CD4-positive, alpha-beta memory T cell (primary cell): ENCODE measurements around the gene SLC38A9. TPM values are rescaled to one million over a fixed set of nuclear protein-coding genes. Genes with fewer than 3 reads are reported as not detected.

Source experiments
- CTCF ChIA-PET: fragments of 350-600 bp; sonication (Branson Sonifier 250); formaldehyde crosslinking; loops from one replicate; lab custom pipeline; 2021; ENCODE audit warnings: inconsistent platforms; ENCODE audit not compliant: partially characterized antibody; lab: Charles Lee
- POLR2A ChIA-PET: fragments of 350-600 bp; sonication (Branson Sonifier 250); formaldehyde crosslinking; loops from one replicate; lab custom pipeline; 2021; ENCODE audit not compliant: partially characterized antibody; lab: Charles Lee
- DNase-seq, 5 donors: peaks; one replicate each; pipeline versions ENCODE4 v3.0.0 to v3.0.0-alpha.2; 2020 to 2022; ENCODE audit warnings: mixed read lengths in 1 of 5
- H3K27ac ChIP-seq: one replicate; pipeline ENCODE4 v1.7.0; 2013; ENCODE audit warnings: low read depth, low read length
- H3K27me3 ChIP-seq: 2 replicates; pipeline ENCODE4 v1.7.0; 2013; ENCODE audit warnings: mild to moderate bottlenecking, low read length, moderate library complexity; ENCODE audit not compliant: insufficient read depth
- H3K36me3 ChIP-seq: 2 replicates; pipeline ENCODE4 v1.7.0; 2013; ENCODE audit warnings: mild to moderate bottlenecking, low read length, moderate library complexity; ENCODE audit not compliant: insufficient read depth
- H3K4me1 ChIP-seq: 2 replicates; pipeline ENCODE4 v1.7.0; 2013; ENCODE audit warnings: mild to moderate bottlenecking, low read length, moderate library complexity; ENCODE audit not compliant: insufficient read depth
- H3K4me3 ChIP-seq, 2 donors: one replicate each; pipeline ENCODE4 v1.7.0; 2013; ENCODE audit warnings: low read length in 2 of 2, mild to moderate bottlenecking in 1 of 2
- H3K9me3 ChIP-seq, 2 donors: one replicate each; pipeline ENCODE4 v1.7.0; 2013; ENCODE audit warnings: low read length in 2 of 2, control low read depth in 1 of 2; ENCODE audit not compliant: control insufficient read depth in 1 of 2
- H3K27ac Mint-ChIP-seq, 7 donors: one replicate each; pipeline ENCODE4 v1.8.0; 2020 to 2021; ENCODE audit warnings: mixed read lengths in 7 of 7, mild to moderate bottlenecking in 6 of 7, inconsistent platforms in 3 of 7, moderate library complexity in 3 of 7
- H3K27me3 Mint-ChIP-seq, 2 donors: one replicate each; pipeline ENCODE4 v1.8.0; 2020 to 2021; ENCODE audit warnings: mixed read lengths in 2 of 2
- H3K36me3 Mint-ChIP-seq, 2 donors: one replicate each; pipeline ENCODE4 v1.8.0; 2020 to 2021; ENCODE audit warnings: mixed read lengths in 2 of 2, inconsistent platforms in 1 of 2, mild to moderate bottlenecking in 1 of 2
- H3K4me1 Mint-ChIP-seq, 4 donors: one replicate each; pipeline ENCODE4 v1.8.0; 2020 to 2021; ENCODE audit warnings: mixed read lengths in 4 of 4, mild to moderate bottlenecking in 1 of 4
- H3K4me3 Mint-ChIP-seq, 8 donors: one replicate each; pipeline ENCODE4 v1.8.0; 2020 to 2021; ENCODE audit warnings: mixed read lengths in 8 of 8, mild to moderate bottlenecking in 7 of 8, moderate library complexity in 6 of 8, inconsistent platforms in 3 of 8
- H3K9me3 Mint-ChIP-seq, 8 donors: one replicate each; pipeline ENCODE4 v1.8.0; 2020 to 2021; ENCODE audit warnings: mixed read lengths in 8 of 8, mild to moderate bottlenecking in 5 of 8, inconsistent platforms in 3 of 8, moderate library complexity in 1 of 8
- intact Hi-C: fragments of 100-400 bp; cut with micrococcal nuclease; formaldehyde crosslinking; loops from one replicate; pipeline ENCODE4 v1.15.1; 2023
- polyA plus RNA-seq, 2 donors: library from polyadenylated mRNA; unstranded; fragments of 300-500 nt; fragmentation: Illumina TruSeq; gene quantifications; one replicate each; pipeline ENCODE4 v1.2.3, GENCODE V29; 2021
- total RNA-seq, 2 experiments: library from RNA; stranded (reverse); gene quantifications; one replicate each; pipeline ENCODE4 v1.2.3, GENCODE V29; 2021

SLC38A9 gene
- total and polyA plus RNA-seq, 4 experiments from 2014 or later, result 7.0 to 28.2 (median 22.0) TPM

GRCh38 chr5:55604611-55605067 lies 107.5 kb downstream of the SLC38A9 start:
- H3K27ac ChIP-seq, result no peak overlapping the region
- Mint-ChIP-seq H3K9me3 (no peaks in the 10 kb centered on the region), H3K4me3 (no peak overlapping the region), H3K27ac (no peak overlapping the region), H3K27me3 (peaks cover 0 to 3% of the 10 kb centered on the region in 2 donors), H3K4me1 (peaks cover 10 to 22% (median 15%) of the 10 kb centered on the region in 4 donors), H3K36me3 (no peaks in the 10 kb centered on the region)
- POLR2A ChIA-PET, result no interaction called here
- intact Hi-C loops, result no loop called here
- H3K36me3 ChIP-seq, result no peaks in the 10 kb centered on the region
- no peaks in the 10 kb centered on the region for H3K9me3 ChIP-seq
- CTCF ChIA-PET, result no interaction called here
- H3K27me3 ChIP-seq, result no peaks in the 10 kb centered on the region
- no peak overlapping the region for H3K4me3 ChIP-seq
- peaks cover 18% of the 10 kb centered on the region for H3K4me1 ChIP-seq
- no peak for DNase-seq

DNA sequence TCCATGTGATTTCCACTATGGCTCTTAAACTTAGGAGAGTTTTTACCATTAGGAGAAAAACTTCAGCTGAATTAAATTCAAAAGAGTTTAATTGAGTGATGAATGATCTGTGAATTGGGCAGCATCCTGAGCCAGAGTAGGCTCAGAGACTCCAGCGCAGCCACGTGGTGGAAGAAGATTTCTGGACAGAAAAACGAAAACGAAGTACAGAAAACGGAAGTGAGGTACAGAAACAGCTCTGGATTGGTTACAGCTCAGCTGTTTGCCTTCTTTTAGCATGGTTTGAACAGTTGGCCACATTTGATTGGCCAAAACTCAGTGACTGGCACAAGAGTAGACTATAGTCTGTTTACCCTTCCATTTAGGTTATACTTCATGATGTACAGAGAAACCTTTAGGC lies 108.2 kb downstream of the SLC38A9 start:
- Mint-ChIP-seq H3K27ac (no peak overlapping the region), H3K4me1 (peaks cover 10 to 25% (median 16%) of the 10 kb centered on the region in 4 donors), H3K27me3 (peaks cover 0 to 3% of the 10 kb centered on the region in 2 donors), H3K9me3 (no peaks in the 10 kb centered on the region), H3K4me3 (no peak overlapping the region), H3K36me3 (no peaks in the 10 kb centered on the region)
- CTCF ChIA-PET, result no interaction called here
- Histone ChIP-seq H3K27me3 (no peaks in the 10 kb centered on the region), H3K27ac (no peak overlapping the region), H3K36me3 (no peaks in the 10 kb centered on the region), H3K4me1 (peaks cover 18% of the 10 kb centered on the region), H3K9me3 (no peaks in the 10 kb centered on the region), H3K4me3 (no peak overlapping the region)
- intact Hi-C loops, result no loop called here
- no peak for DNase-seq
- POLR2A ChIA-PET, result no interaction called here

DNA sequence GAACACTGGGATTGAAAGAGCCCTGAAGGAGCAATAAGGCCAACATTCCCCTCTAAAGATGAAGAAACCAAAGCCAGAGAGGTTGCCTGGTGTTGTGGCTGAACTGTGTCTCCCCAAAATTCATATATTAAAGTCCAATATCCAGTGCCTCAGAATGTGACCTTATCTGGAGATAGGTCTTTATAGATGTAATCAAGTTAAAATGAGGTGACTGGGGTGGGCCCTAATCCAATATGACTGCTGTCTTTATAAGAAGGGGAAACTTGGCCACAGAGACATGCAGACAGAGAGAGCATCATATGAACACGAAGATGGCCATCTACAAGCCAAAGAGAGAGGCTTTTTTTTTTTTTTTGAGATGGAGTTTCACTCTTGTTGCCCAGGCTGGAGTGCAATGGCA lies 110.5 kb downstream of the SLC38A9 start:
- Histone ChIP-seq H3K9me3 (no peaks in the 10 kb centered on the region), H3K4me1 (peaks cover 18% of the 10 kb centered on the region), H3K27ac (no peak overlapping the region), H3K4me3 (no peak overlapping the region), H3K27me3 (no peaks in the 10 kb centered on the region), H3K36me3 (no peaks in the 10 kb centered on the region)
- Mint-ChIP-seq H3K36me3 (no peaks in the 10 kb centered on the region), H3K9me3 (no peaks in the 10 kb centered on the region), H3K27ac (no peak overlapping the region), H3K27me3 (peaks cover 0 to 2% of the 10 kb centered on the region in 2 donors), H3K4me3 (peak overlapping the region in 1 of 8 donors; percentile 44), H3K4me1 (peaks cover 10 to 25% (median 16%) of the 10 kb centered on the region in 4 donors)
- no peak for DNase-seq
- ChIA-PET CTCF (no interaction called here), POLR2A (no interaction called here)
- intact Hi-C loops, result no loop called here

GRCh38 chr5:55601204-55601618 lies 110.9 kb downstream of the SLC38A9 start:
- Histone ChIP-seq H3K4me1 (peaks cover 18% of the 10 kb centered on the region), H3K36me3 (no peaks in the 10 kb centered on the region), H3K27me3 (no peaks in the 10 kb centered on the region), H3K27ac (no peak overlapping the region), H3K9me3 (no peaks in the 10 kb centered on the region), H3K4me3 (no peak overlapping the region)
- Mint-ChIP-seq H3K4me1 (peaks cover 10 to 25% (median 16%) of the 10 kb centered on the region in 4 donors), H3K9me3 (no peaks in the 10 kb centered on the region), H3K27ac (peak overlapping the region in 1 of 7 donors; percentile 6), H3K4me3 (peak overlapping the region in 5 of 8 donors; percentile 38 to 66 (median 44)), H3K36me3 (no peaks in the 10 kb centered on the region), H3K27me3 (peaks cover 0 to 2% of the 10 kb centered on the region in 2 donors)
- intact Hi-C loops, result no loop called here
- ChIA-PET POLR2A (no interaction called here), CTCF (no interaction called here)
- DNase-seq, result no peak

GRCh38 chr5:55600497-55601203 lies 111.5 kb downstream of the SLC38A9 start:
- POLR2A ChIA-PET, result no interaction called here
- intact Hi-C loops, result no loop called here

DNA sequence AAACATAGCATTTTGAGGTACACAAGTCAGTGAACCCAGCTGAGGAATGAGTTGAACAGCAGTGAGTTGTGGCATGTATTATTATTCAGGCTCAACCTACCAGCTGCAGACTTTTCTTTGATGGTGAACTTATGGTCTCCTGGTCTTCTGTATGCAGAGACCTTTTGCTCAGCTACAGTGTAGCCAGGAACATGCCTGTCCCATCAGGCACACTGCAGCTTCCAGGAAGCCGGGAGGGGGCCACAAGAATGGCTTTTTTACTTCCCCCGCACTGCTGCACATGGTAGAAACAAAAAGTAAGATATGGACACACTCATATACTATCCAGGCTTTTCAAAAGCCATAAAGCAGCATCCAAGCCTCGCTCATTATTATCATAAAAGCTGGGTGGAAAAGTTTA lies 112.0 kb downstream of the SLC38A9 start:
- no peak for DNase-seq
- ChIA-PET POLR2A (no interaction called here), CTCF (no interaction called here)
- H3K4me3 Mint-ChIP-seq, result peak overlapping the region in 3 of 8 donors; percentile 50 to 66 (median 51)
- no peaks in the 10 kb centered on the region for H3K36me3 Mint-ChIP-seq
- no peaks in the 10 kb centered on the region for H3K9me3 Mint-ChIP-seq
- H3K9me3 ChIP-seq, result no peaks in the 10 kb centered on the region
- no peaks in the 10 kb centered on the region for H3K36me3 ChIP-seq
- peaks cover 10 to 25% (median 16%) of the 10 kb centered on the region in 4 donors for H3K4me1 Mint-ChIP-seq
- intact Hi-C loops, result no loop called here
- H3K27ac Mint-ChIP-seq, result peak overlapping the region in 1 of 7 donors; percentile 68
- peaks cover 18% of the 10 kb centered on the region for H3K4me1 ChIP-seq
- H3K27me3 ChIP-seq, result no peaks in the 10 kb centered on the region
- H3K27ac ChIP-seq, result no peak overlapping the region
- H3K4me3 ChIP-seq, result no peak overlapping the region
- H3K27me3 Mint-ChIP-seq, result no peaks in the 10 kb centered on the region

More at GRCh38 chr5:55600497-55601203, 111.5 kb downstream of the SLC38A9 start:
- Histone ChIP-seq H3K27ac (no peak overlapping the region), H3K4me3 (no peak overlapping the region), H3K27me3 (no peaks in the 10 kb centered on the region), H3K4me1 (peaks cover 18% of the 10 kb centered on the region), H3K9me3 (no peaks in the 10 kb centered on the region), H3K36me3 (no peaks in the 10 kb centered on the region)
- Mint-ChIP-seq H3K4me3 (peak overlapping the region in 6 of 8 donors; percentile 38 to 66 (median 47)), H3K27me3 (no peaks in the 10 kb centered on the region), H3K36me3 (no peaks in the 10 kb centered on the region), H3K27ac (peak overlapping the region in 3 of 7 donors; percentile 29 to 68 (median 60)), H3K9me3 (no peaks in the 10 kb centered on the region), H3K4me1 (peaks cover 10 to 25% (median 16%) of the 10 kb centered on the region in 4 donors)
- DNase-seq, result peak in 1 of 5 donors; percentile 3
- CTCF ChIA-PET, result no interaction called here

- Mint-ChIP-seq H3K9me3 (no peaks in the 10 kb centered on the region), H3K36me3 (no peaks in the 10 kb centered on the region), H3K27me3 (no peaks in the 10 kb centered on the region), H3K4me1 (peaks cover 10 to 25% (median 16%) of the 10 kb centered on the region in 4 donors), H3K4me3 (no peak overlapping the region), H3K27ac (no peak overlapping the region)
- Histone ChIP-seq H3K9me3 (no peaks in the 10 kb centered on the region), H3K4me3 (no peak overlapping the region), H3K27me3 (no peaks in the 10 kb centered on the region), H3K27ac (no peak overlapping the region), H3K36me3 (no peaks in the 10 kb centered on the region), H3K4me1 (peaks cover 18% of the 10 kb centered on the region)
- CTCF ChIA-PET, result no interaction called here
- DNase-seq, result no peak
- intact Hi-C loops, result no loop called here
- POLR2A ChIA-PET, result no interaction called here
Measured at GRCh38 chr5:55599148-55600050, 112.7 kb downstream of the SLC38A9 start.
